ENCODE results near the gene MEF2C. TPM values are rescaled to one million over a fixed set of nuclear protein-coding genes. Genes with fewer than 3 reads are reported as not detected.

The MEF2C gene
- total RNA-seq, 4 donors from 2014 or later: 51.0 to 78.6 (median 65.7) TPM

GRCh38 chr5:88883836-88884607 lies 1.0 kb upstream of the MEF2C start:
- no peaks in the 10 kb centered on the region for H3K36me3 ChIP-seq
- intact Hi-C loops (cut with DNase I): loop anchor here (10.0 kb wide), 2 partner anchors 49 to 149 kb away; no protein-coding TSS in a partner anchor
- H3K27me3 ChIP-seq: no peaks in the 10 kb centered on the region
- 1 to 2% methylated on average over 46 of the region's 46 CpGs for WGBS, 2 donors
- H3K4me3 ChIP-seq (replicated peaks in 1 of 3): peak overlapping the region; percentile 45 to 83 (median 47)
- TF ChIP-seq CTCF (IDR thresholded peaks at IDR 0.05): no peak
- TF ChIP-seq POLR2A (IDR thresholded peaks at IDR 0.05): peak in 1 of 2 donors; percentile 68
- H3K4me1 ChIP-seq: peaks cover 14 to 35% of the 10 kb centered on the region in 2 donors
- peak; percentile 61 to 66 for DNase-seq
- H3K27ac ChIP-seq: peak overlapping the region; percentile 89 to 97 (median 95)
- H3K9me3 ChIP-seq: no peaks in the 10 kb centered on the region

- H3K9me3 ChIP-seq: no peaks in the 10 kb centered on the region
- WGBS, 2 donors: 3 to 8% methylated on average over 15 of the region's 15 CpGs
- TF ChIP-seq CTCF (IDR thresholded peaks at IDR 0.05) (no peak), POLR2A (IDR thresholded peaks at IDR 0.05) (no peak)
- peak overlapping the region in 2 of 3 donors; percentile 47 to 83 for H3K4me3 ChIP-seq (replicated peaks in 1 of 3)
- H3K4me1 ChIP-seq: peaks cover 24 to 36% of the 10 kb centered on the region in 2 donors
- H3K36me3 ChIP-seq: no peaks in the 10 kb centered on the region
- peak overlapping the region; percentile 89 to 97 (median 95) for H3K27ac ChIP-seq
- DNase-seq: no peak
- intact Hi-C loops (cut with DNase I): loop anchor here (10.0 kb wide), 2 partner anchors 48 to 148 kb away; no protein-coding TSS in a partner anchor
- no peaks in the 10 kb centered on the region for H3K27me3 ChIP-seq
These were observed 527 bp downstream of the MEF2C start for GRCh38 chr5:88882276-88883038.

- Histone ChIP-seq H3K27ac (peak overlapping the region; percentile 89 to 97 (median 95)), H3K4me1 (peaks cover 28 to 30% of the 10 kb centered on the region in 2 donors), H3K9me3 (no peaks in the 10 kb centered on the region), H3K36me3 (no peaks in the 10 kb centered on the region), H3K4me3 (replicated peaks in 1 of 3) (peak overlapping the region in 2 of 3 donors; percentile 47 to 83), H3K27me3 (no peaks in the 10 kb centered on the region)
- 28 to 42% methylated on average over 5 of the region's 5 CpGs for WGBS, 2 donors
- no peak for TF ChIP-seq CTCF (IDR thresholded peaks at IDR 0.05)
- TF ChIP-seq POLR2A (IDR thresholded peaks at IDR 0.05): no peak
- intact Hi-C loops (cut with DNase I): loop anchor here (10.0 kb wide), 2 partner anchors 47 to 147 kb away; no protein-coding TSS in a partner anchor
- DNase-seq: no peak
These were observed 1.4 kb downstream of the MEF2C start for GRCh38 chr5:88881571-88881971.

- no peak for TF ChIP-seq CTCF (IDR thresholded peaks at IDR 0.05)
- no peak for TF ChIP-seq POLR2A (IDR thresholded peaks at IDR 0.05)
- no peak for DNase-seq
- WGBS, 2 donors: 59 to 74% methylated on average over 1 of the region's 1 CpG
- Histone ChIP-seq H3K4me1 (peaks cover 21 to 30% of the 10 kb centered on the region in 2 donors), H3K9me3 (no peaks in the 10 kb centered on the region), H3K4me3 (replicated peaks in 1 of 3) (no peak overlapping the region), H3K27ac (peak overlapping the region; percentile 89 to 97 (median 95)), H3K36me3 (no peaks in the 10 kb centered on the region), H3K27me3 (no peaks in the 10 kb centered on the region)
- intact Hi-C loops (cut with DNase I): loop anchor here (10.0 kb wide), 2 partner anchors 45 to 145 kb away; no protein-coding TSS in a partner anchor
These were observed 2.8 kb downstream of the MEF2C start for GRCh38 chr5:88880201-88880600.
